Tibial nerve (tissue), 4 donors: ENCODE results near the gene AANAT. TPM values are rescaled to one million over a fixed set of nuclear protein-coding genes. Genes with fewer than 3 reads are reported as not detected.

Experiments used
- DNase-seq, 2 donors: peaks; one replicate each; pipeline ENCODE4 v3.0.0-alpha.2; 2019; ENCODE audit warnings: low spot score in 2 of 2
- H3K27ac ChIP-seq, 4 donors: fragments of 200-600 bp; sonication (generic) in 3 of 4; one replicate each; pipeline ENCODE4 v1.5.1; 2017 to 2019; ENCODE audit warnings: mild to moderate bottlenecking in 1 of 4
- H3K27me3 ChIP-seq, 2 donors: fragments of 200-600 bp; sonication (generic) in 1 of 2; one replicate each; pipeline versions ENCODE4 v1.5.1 to v1.6.0; 2017 to 2019
- H3K36me3 ChIP-seq, 3 donors: fragments of 200-600 bp; sonication (generic); one replicate each; pipeline ENCODE4 v1.5.1; 2018 to 2019
- H3K4me1 ChIP-seq, 4 donors: fragments of 200-600 bp; sonication (generic) in 3 of 4; one replicate each; pipeline ENCODE4 v1.5.1; 2017 to 2019
- H3K4me3 ChIP-seq, 4 donors: fragments of 200-600 bp; sonication (generic) in 3 of 4; one replicate each; pipeline ENCODE4 v1.5.1; 2017 to 2019; ENCODE audit warnings: mild to moderate bottlenecking in 1 of 4, moderate library complexity in 1 of 4
- H3K9me3 ChIP-seq, 4 donors: fragments of 200-600 bp; sonication (generic) in 3 of 4; one replicate each; pipeline ENCODE4 v1.5.1; 2017 to 2019
- CTCF ChIP-seq, 5 experiments: fragments of 200-600 bp in 3 of 5; fragments of 450-650 bp in 2 of 5; sonication (generic) in 3 of 5; IDR thresholded peaks; one replicate each; pipeline ENCODE4 v1.5.1; 2016 to 2019; ENCODE audit warnings: antibody characterized with exemption in 5 of 5, mild to moderate bottlenecking in 3 of 5, moderate library complexity in 2 of 5
- EP300 ChIP-seq, 2 donors: sonication (generic); formaldehyde crosslinking; IDR thresholded peaks; one replicate each; pipeline ENCODE4 v1.6.1; 2017; ENCODE audit warnings: antibody characterized with exemption in 2 of 2, mild to moderate bottlenecking in 1 of 2
- POLR2A ChIP-seq, 2 donors: fragments of 450-650 bp; IDR thresholded peaks; one replicate each; pipeline ENCODE4 v1.6.1; 2017; ENCODE audit warnings: antibody characterized with exemption in 2 of 2, mild to moderate bottlenecking in 2 of 2, moderate library complexity in 2 of 2
- WGBS, 2 donors: methylation state at CpG; one replicate each; pipeline ENCODE4 v1.1.5; 2018; 5-methylcytosine and 5-hydroxymethylcytosine counted together
- total RNA-seq, 4 donors: library from RNA; depleted of rRNA; stranded (reverse); fragments of >200 nt; gene quantifications; one replicate each; pipeline ENCODE4 v1.1.0, GENCODE V29; 2016

Gene AANAT
- total RNA-seq, 4 donors from 2014 or later: not detected

GRCh38 chr17:76442341-76443338 is 24.8 kb upstream of the AANAT start:
- Histone ChIP-seq H3K9me3 (no peaks in the 10 kb centered on the region), H3K27ac (no peak overlapping the region), H3K36me3 (no peaks in the 10 kb centered on the region), H3K4me3 (no peak overlapping the region), H3K4me1 (peaks cover 0 to 15% (median 0%) of the 10 kb centered on the region in 4 donors), H3K27me3 (no peaks in the 10 kb centered on the region)
- no peak for TF ChIP-seq EP300 (IDR thresholded peaks at IDR 0.05)
- TF ChIP-seq CTCF (IDR thresholded peaks at IDR 0.05): no peak
- TF ChIP-seq POLR2A (IDR thresholded peaks at IDR 0.05): no peak
- no peak for DNase-seq
- 88 to 91% methylated on average over 8 of the region's 8 CpGs for WGBS, 2 donors

GRCh38 chr17:76444518-76445311 is 22.7 kb upstream of the AANAT start:
- H3K4me3 ChIP-seq: no peak overlapping the region
- H3K4me1 ChIP-seq: peaks cover 0 to 15% (median 0%) of the 10 kb centered on the region in 4 donors
- H3K27ac ChIP-seq: no peak overlapping the region
- WGBS, 2 donors: 59 to 77% methylated on average over 9 of the region's 9 CpGs
- TF ChIP-seq CTCF (IDR thresholded peaks at IDR 0.05): no peak
- no peak for TF ChIP-seq POLR2A (IDR thresholded peaks at IDR 0.05)
- TF ChIP-seq EP300 (IDR thresholded peaks at IDR 0.05): no peak
- DNase-seq: no peak
- no peaks in the 10 kb centered on the region for H3K27me3 ChIP-seq
- H3K9me3 ChIP-seq: no peaks in the 10 kb centered on the region
- H3K36me3 ChIP-seq: no peaks in the 10 kb centered on the region

- Histone ChIP-seq H3K36me3 (no peaks in the 10 kb centered on the region), H3K27ac (no peak overlapping the region)
- WGBS, 2 donors: 65 to 74% methylated on average over 10 of the region's 10 CpGs
Measured at GRCh38 chr17:76445697-76446448, 21.5 kb upstream of the AANAT start.

More at GRCh38 chr17:76445697-76446448, 21.5 kb upstream of the AANAT start:
- Histone ChIP-seq H3K4me1 (peaks cover 0 to 15% (median 0%) of the 10 kb centered on the region in 4 donors), H3K9me3 (no peaks in the 10 kb centered on the region), H3K27me3 (no peaks in the 10 kb centered on the region), H3K4me3 (no peak overlapping the region)
- TF ChIP-seq CTCF (IDR thresholded peaks at IDR 0.05) (no peak), POLR2A (IDR thresholded peaks at IDR 0.05) (no peak)
- no peak for DNase-seq
